ENCODE results near the gene ECM2.
A peak's percentile ranks its signal among the peaks of the same experiment; 100 is the strongest.

Gene ECM2

GRCh38 chr9:92538541-92538940 lies 2.8 kb upstream of the ECM2 start:
- no peaks in the 10 kb centered on the region for H3K27me3 Mint-ChIP-seq
- ATAC-seq, result no peak

GRCh38 chr9:92534674-92535073 lies 1.1 kb downstream of the ECM2 start:
- H3K27ac Mint-ChIP-seq, result no peak overlapping the region
- ATAC-seq, result peak; percentile 36
- peak overlapping the region; percentile 16 for H3K4me3 Mint-ChIP-seq
- H3K4me1 Mint-ChIP-seq, result peaks cover 15% of the 10 kb centered on the region
- peaks cover 12% of the 10 kb centered on the region for H3K36me3 Mint-ChIP-seq
- peaks cover 10% of the 10 kb centered on the region for H3K9me3 Mint-ChIP-seq
- H3K27me3 Mint-ChIP-seq, result no peaks in the 10 kb centered on the region

More at GRCh38 chr9:92538541-92538940, 2.8 kb upstream of the ECM2 start:
- H3K36me3 Mint-ChIP-seq, result no peaks in the 10 kb centered on the region
- peaks cover 15% of the 10 kb centered on the region for H3K4me1 Mint-ChIP-seq
- H3K4me3 Mint-ChIP-seq, result no peak overlapping the region
- H3K27ac Mint-ChIP-seq, result no peak overlapping the region
- H3K9me3 Mint-ChIP-seq, result peaks cover 3% of the 10 kb centered on the region

- peaks cover 10% of the 10 kb centered on the region for H3K9me3 Mint-ChIP-seq
- H3K27ac Mint-ChIP-seq, result peak overlapping the region; percentile 16
- H3K4me3 Mint-ChIP-seq, result no peak overlapping the region
- no peaks in the 10 kb centered on the region for H3K27me3 Mint-ChIP-seq
- ATAC-seq, result no peak
- peaks cover 15% of the 10 kb centered on the region for H3K4me1 Mint-ChIP-seq
- peaks cover 12% of the 10 kb centered on the region for H3K36me3 Mint-ChIP-seq
Observed at GRCh38 chr9:92534204-92534603, 1.6 kb downstream of the ECM2 start.

GRCh38 chr9:92530893-92531292 lies 4.9 kb downstream of the ECM2 start:
- no peaks in the 10 kb centered on the region for H3K27me3 Mint-ChIP-seq
- H3K4me1 Mint-ChIP-seq, result peaks cover 15% of the 10 kb centered on the region
- H3K36me3 Mint-ChIP-seq, result peaks cover 12% of the 10 kb centered on the region
- H3K27ac Mint-ChIP-seq, result no peak overlapping the region
- H3K4me3 Mint-ChIP-seq, result no peak overlapping the region
- no peak for ATAC-seq
- H3K9me3 Mint-ChIP-seq, result peaks cover 10% of the 10 kb centered on the region

- H3K27me3 Mint-ChIP-seq, result no peaks in the 10 kb centered on the region
- peaks cover 10% of the 10 kb centered on the region for H3K9me3 Mint-ChIP-seq
- H3K4me1 Mint-ChIP-seq, result peaks cover 4% of the 10 kb centered on the region
- no peak overlapping the region for H3K4me3 Mint-ChIP-seq
- H3K27ac Mint-ChIP-seq, result no peak overlapping the region
- ATAC-seq, result no peak
- H3K36me3 Mint-ChIP-seq, result peaks cover 12% of the 10 kb centered on the region
Observed at GRCh38 chr9:92529124-92529523, 6.7 kb downstream of the ECM2 start.

DNA sequence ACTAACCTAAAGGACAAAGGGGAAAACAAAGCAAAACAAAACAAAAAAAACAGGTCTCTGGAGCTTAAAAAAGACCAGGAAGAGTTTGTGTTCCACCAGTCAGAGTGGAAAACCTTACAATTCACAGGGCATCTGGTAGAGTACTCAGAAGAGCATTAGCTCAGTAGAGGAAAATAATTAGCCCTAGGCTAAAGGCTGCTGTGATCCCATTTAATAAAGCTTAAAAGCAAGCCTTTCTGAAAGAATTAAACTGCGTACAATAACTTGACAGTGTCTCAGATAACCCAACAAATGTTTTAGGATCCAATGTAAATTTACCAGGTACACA lies 7.3 kb downstream of the ECM2 start:
- peaks cover 10% of the 10 kb centered on the region for H3K9me3 Mint-ChIP-seq

DNA sequence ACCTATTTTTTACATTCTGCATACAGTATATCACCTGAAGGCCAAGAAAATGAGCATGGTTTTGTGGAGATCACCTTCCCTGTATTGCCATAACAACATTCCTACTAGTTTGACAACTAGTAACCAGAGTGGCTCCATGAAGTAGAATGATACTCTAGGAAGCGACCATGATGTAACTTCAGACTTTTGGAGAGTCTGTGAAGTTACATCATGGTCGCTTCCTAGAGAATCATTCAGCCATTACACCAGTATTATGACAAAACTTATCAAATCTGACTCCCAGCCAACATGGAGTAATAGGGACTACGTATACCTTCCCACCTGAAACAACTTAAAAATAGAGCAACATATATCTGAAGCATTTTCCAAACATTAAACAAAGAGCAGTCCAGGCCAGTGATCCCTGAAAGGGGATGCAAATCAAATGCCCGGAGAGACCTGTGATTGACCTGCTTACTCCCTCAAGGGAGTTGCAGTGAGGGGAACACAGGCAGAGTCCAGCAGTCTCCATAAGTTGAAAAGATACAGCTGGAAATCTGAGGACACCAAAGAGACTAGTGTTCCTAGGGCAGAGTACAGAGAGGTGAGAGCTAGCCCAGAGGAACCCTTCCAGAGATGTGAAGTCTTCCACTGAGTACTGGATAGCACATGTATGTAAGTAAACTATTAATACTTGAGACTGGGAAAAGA lies 7.8 kb downstream of the ECM2 start:
- Mint-ChIP-seq H3K27ac (no peak overlapping the region), H3K4me1 (no peaks in the 10 kb centered on the region), H3K9me3 (peaks cover 7% of the 10 kb centered on the region), H3K4me3 (no peak overlapping the region), H3K36me3 (peaks cover 7% of the 10 kb centered on the region), H3K27me3 (no peaks in the 10 kb centered on the region)
- no peak for ATAC-seq

More for the DNA sequence above, 7.3 kb downstream of the ECM2 start:
- Mint-ChIP-seq H3K36me3 (peaks cover 12% of the 10 kb centered on the region), H3K27me3 (no peaks in the 10 kb centered on the region), H3K27ac (no peak overlapping the region), H3K4me1 (no peaks in the 10 kb centered on the region), H3K4me3 (no peak overlapping the region)
- no peak for ATAC-seq

DNA sequence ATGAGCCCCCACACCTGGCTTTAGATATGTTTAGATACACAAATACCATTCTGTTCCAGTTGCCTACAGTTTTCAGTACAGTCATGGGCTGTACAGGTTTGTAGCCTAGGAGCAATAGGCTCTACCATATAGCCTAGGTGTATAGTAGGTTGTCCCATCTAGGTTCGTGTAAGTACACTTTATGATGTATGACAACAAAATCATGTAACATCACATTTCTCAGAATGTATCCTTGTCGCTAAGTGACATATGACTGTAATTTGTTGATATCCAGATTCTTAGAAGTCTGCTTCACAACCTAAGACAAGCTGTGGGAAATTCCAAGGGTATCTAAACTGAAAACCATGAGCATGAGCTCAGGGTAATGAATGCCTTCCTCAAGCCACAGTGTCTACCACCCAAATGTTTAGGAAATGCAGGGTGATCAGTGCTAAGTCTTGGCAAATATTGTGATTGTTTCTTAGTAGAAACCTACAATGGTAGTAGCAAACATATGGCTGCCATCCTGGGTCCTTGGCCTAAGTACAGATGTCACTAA lies 8.4 kb downstream of the ECM2 start:
- H3K27ac Mint-ChIP-seq, result no peak overlapping the region
- peaks cover 4% of the 10 kb centered on the region for H3K36me3 Mint-ChIP-seq
- ATAC-seq, result no peak
- no peak overlapping the region for H3K4me3 Mint-ChIP-seq
- peaks cover 6% of the 10 kb centered on the region for H3K9me3 Mint-ChIP-seq
- no peaks in the 10 kb centered on the region for H3K27me3 Mint-ChIP-seq
- no peaks in the 10 kb centered on the region for H3K4me1 Mint-ChIP-seq

GRCh38 chr9:92525306-92525705 lies 10.5 kb downstream of the ECM2 start:
- no peak overlapping the region for H3K27ac Mint-ChIP-seq
- H3K9me3 Mint-ChIP-seq, result no peaks in the 10 kb centered on the region
- H3K27me3 Mint-ChIP-seq, result no peaks in the 10 kb centered on the region
- no peaks in the 10 kb centered on the region for H3K36me3 Mint-ChIP-seq
- ATAC-seq, result no peak
- H3K4me3 Mint-ChIP-seq, result no peak overlapping the region
- no peaks in the 10 kb centered on the region for H3K4me1 Mint-ChIP-seq

GRCh38 chr9:92524881-92525280 lies 10.9 kb downstream of the ECM2 start:
- no peak for ATAC-seq
- H3K36me3 Mint-ChIP-seq, result no peaks in the 10 kb centered on the region
- H3K27ac Mint-ChIP-seq, result no peak overlapping the region
- H3K27me3 Mint-ChIP-seq, result no peaks in the 10 kb centered on the region
- no peaks in the 10 kb centered on the region for H3K9me3 Mint-ChIP-seq
- H3K4me1 Mint-ChIP-seq, result no peaks in the 10 kb centered on the region
- H3K4me3 Mint-ChIP-seq, result no peak overlapping the region

DNA sequence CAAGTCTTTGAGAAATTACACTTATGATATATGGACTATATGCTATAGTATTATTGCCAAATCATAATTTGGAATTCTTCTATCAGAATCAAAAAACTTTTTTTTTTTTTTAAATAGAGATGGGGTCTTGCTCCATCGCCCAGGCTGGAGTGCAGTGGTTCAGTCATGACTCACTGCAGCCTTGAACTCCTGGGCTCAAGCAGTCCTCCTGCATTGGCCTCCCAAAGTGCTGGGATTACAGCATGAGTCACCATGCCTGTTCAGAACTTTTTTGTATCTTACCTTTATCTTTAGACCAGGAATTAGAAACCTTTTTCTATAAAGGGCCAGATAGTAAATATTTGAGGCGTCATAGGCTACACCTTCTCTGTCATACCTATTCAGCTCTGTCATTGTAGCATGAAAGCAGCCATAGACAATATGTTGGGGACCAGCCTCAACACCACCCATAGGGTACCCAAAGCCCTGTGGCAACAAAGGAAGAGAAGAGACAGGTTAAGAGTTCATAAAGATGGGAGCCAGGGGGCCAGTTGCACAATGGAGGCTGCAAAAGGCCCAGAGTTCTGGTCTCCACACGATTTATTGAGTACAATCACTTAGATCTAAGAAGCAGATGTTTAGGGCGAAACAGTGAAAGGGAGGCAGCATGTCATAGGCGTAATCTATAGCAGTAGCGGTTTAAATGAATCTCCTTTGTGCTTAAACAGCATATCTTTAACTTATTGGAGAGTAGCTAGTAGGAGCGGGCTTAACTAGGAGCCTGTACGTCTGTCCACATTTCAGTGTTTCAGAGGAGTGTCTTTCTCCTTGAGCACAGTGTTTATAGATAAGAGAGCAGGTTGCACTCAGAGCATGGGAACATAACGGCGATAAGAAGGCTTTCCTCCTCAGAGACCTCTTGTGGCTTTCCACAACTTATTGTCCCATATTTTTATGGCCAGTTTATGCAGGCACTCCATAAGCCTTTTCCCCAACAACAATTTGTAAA lies 12.5 kb downstream of the ECM2 start:
- Mint-ChIP-seq H3K27me3 (no peaks in the 10 kb centered on the region), H3K9me3 (no peaks in the 10 kb centered on the region), H3K27ac (no peak overlapping the region), H3K36me3 (no peaks in the 10 kb centered on the region), H3K4me3 (no peak overlapping the region), H3K4me1 (no peaks in the 10 kb centered on the region)
- no peak for ATAC-seq

DNA sequence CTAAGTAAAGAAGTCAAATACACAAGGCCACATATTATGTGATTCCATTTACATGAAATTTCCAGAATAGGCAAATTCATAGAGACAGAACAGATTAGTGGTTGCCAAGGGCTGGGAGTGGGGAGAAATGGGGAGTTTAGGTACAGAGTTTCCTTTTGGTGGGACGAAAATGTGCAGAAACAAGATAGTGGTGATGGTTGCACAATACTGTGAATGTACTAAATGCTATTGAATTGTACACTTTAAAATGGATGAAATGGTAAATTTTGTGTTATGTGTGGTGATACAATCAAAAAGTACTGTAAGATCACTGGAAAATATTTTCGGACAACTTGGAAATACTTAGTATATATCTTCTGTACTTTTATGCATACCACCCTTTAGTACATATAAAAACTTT lies 15.0 kb downstream of the ECM2 start:
- Mint-ChIP-seq H3K27me3 (no peaks in the 10 kb centered on the region), H3K4me3 (no peak overlapping the region), H3K27ac (no peak overlapping the region), H3K4me1 (no peaks in the 10 kb centered on the region), H3K36me3 (no peaks in the 10 kb centered on the region), H3K9me3 (no peaks in the 10 kb centered on the region)
- ATAC-seq, result no peak

DNA sequence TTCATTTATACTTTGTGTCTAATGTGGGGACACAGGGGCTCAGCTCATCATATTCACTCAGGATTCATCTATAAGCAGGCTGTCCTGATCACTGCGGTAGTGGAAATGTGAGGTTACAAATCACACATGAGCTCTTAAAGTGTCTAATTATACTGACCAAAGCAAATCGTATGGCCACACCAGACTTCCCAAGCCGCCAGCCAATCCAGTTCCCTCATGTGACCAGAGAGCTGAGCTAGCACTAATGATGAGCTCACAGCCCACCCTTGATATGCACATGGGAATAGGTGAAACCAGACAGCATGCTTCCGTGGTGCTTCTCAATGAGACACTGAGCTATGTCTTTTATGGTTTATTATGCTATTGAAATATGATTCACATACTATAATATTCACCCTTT lies 17.6 kb downstream of the ECM2 start:
- H3K27me3 Mint-ChIP-seq, result no peaks in the 10 kb centered on the region
- no peaks in the 10 kb centered on the region for H3K4me1 Mint-ChIP-seq
- no peak overlapping the region for H3K27ac Mint-ChIP-seq
- ATAC-seq, result no peak
- H3K36me3 Mint-ChIP-seq, result no peaks in the 10 kb centered on the region
- H3K9me3 Mint-ChIP-seq, result no peaks in the 10 kb centered on the region
- H3K4me3 Mint-ChIP-seq, result no peak overlapping the region

DNA sequence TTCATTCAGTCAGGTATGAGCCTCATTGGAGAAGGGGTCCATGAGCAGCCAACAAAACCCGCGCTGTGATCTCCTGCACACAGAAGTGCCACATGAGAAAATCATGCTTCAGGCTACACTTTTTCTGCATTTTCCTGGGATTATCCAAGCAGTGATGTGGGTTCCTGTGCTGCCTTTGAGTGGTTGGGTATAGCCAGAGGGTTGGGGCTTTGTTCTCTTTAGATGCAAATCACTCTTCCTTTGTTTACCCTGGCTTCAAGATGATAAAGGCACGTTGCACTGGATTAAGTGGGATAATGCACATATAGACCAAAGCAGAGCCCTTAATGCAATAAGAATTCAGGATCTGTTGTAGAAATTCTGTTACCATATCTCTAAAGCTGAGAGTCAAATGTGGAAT lies 18.7 kb downstream of the ECM2 start:
- Mint-ChIP-seq H3K4me1 (peaks cover 4% of the 10 kb centered on the region), H3K27ac (no peak overlapping the region), H3K27me3 (no peaks in the 10 kb centered on the region), H3K36me3 (no peaks in the 10 kb centered on the region), H3K4me3 (no peak overlapping the region), H3K9me3 (no peaks in the 10 kb centered on the region)
- no peak for ATAC-seq

GRCh38 chr9:92516521-92516920 lies 19.3 kb downstream of the ECM2 start:
- H3K36me3 Mint-ChIP-seq, result no peaks in the 10 kb centered on the region
- H3K27ac Mint-ChIP-seq, result no peak overlapping the region
- no peak for ATAC-seq
- no peaks in the 10 kb centered on the region for H3K9me3 Mint-ChIP-seq
- H3K4me1 Mint-ChIP-seq, result peaks cover 6% of the 10 kb centered on the region
- H3K27me3 Mint-ChIP-seq, result no peaks in the 10 kb centered on the region
- H3K4me3 Mint-ChIP-seq, result no peak overlapping the region

DNA sequence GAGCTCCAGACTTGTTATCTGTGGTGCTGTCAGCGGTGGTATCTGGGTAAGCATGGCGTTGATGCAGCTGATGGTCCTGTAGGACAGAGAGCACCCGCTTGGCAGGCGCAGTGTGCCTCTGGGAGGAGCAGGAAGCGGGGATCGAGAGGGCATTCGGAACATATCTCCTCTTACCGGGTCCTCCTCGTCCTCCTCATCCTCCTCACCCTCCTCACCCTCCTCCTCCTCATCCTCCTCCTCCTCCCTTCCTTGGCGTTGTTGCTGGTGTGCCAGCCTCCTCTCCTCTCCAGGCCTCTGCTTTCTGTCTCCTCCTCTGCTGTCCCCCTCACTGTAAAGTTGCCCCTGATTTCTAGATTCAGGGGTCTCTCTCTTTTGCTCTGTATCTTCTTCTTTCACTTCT lies 21.2 kb downstream of the ECM2 start:
- Mint-ChIP-seq H3K4me1 (peaks cover 17% of the 10 kb centered on the region), H3K27ac (no peak overlapping the region), H3K27me3 (no peaks in the 10 kb centered on the region), H3K36me3 (no peaks in the 10 kb centered on the region), H3K4me3 (no peak overlapping the region), H3K9me3 (no peaks in the 10 kb centered on the region)
- no peak for ATAC-seq
